Measurements from ENCODE around the gene SLC25A26. TPM values are rescaled to one million over a fixed set of nuclear protein-coding genes. Genes with fewer than 3 reads are reported as not detected.

Gene SLC25A26
- total RNA-seq, 2 donors from 2014 or later: 17.1 to 17.8 TPM

- Histone ChIP-seq H3K9me3 (no peaks in the 10 kb centered on the region), H3K4me3 (no peak overlapping the region), H3K36me3 (peaks cover 29% of the 10 kb centered on the region), H3K9ac (ENCODE audit: low read depth in 2 of 2, low read length in 2 of 2) (no peak overlapping the region), H3K27ac (no peak overlapping the region), H3K4me1 (no peaks in the 10 kb centered on the region), H3K27me3 (no peaks in the 10 kb centered on the region)
- TF ChIP-seq, protein P1, sequence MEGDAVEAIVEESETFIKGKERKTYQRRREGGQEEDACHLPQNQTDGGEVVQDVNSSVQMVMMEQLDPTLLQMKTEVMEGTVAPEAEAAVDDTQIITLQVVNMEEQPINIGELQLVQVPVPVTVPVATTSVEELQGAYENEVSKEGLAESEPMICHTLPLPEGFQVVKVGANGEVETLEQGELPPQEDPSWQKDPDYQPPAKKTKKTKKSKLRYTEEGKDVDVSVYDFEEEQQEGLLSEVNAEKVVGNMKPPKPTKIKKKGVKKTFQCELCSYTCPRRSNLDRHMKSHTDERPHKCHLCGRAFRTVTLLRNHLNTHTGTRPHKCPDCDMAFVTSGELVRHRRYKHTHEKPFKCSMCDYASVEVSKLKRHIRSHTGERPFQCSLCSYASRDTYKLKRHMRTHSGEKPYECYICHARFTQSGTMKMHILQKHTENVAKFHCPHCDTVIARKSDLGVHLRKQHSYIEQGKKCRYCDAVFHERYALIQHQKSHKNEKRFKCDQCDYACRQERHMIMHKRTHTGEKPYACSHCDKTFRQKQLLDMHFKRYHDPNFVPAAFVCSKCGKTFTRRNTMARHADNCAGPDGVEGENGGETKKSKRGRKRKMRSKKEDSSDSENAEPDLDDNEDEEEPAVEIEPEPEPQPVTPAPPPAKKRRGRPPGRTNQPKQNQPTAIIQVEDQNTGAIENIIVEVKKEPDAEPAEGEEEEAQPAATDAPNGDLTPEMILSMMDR (IDR thresholded peaks at IDR 0.05): no peak
- DNase-seq: peak; percentile 1
- intact Hi-C loops (cut with DNase I): no loop called here
Observed at GRCh38 chr3:66385066-66385465, 164.3 kb downstream of the SLC25A26 start.

GRCh38 chr3:66386011-66386924 is 165.5 kb downstream of the SLC25A26 start:
- TF ChIP-seq, protein P1 (IDR thresholded peaks at IDR 0.05): no peak
- Histone ChIP-seq H3K36me3 (peaks cover 19% of the 10 kb centered on the region), H3K27me3 (no peaks in the 10 kb centered on the region), H3K9ac (ENCODE audit: low read depth in 2 of 2, low read length in 2 of 2) (no peak overlapping the region), H3K9me3 (no peaks in the 10 kb centered on the region), H3K4me1 (no peaks in the 10 kb centered on the region), H3K27ac (no peak overlapping the region), H3K4me3 (no peak overlapping the region)
- DNase-seq: peak; percentile 14
- intact Hi-C loops (cut with DNase I): no loop called here

DNA sequence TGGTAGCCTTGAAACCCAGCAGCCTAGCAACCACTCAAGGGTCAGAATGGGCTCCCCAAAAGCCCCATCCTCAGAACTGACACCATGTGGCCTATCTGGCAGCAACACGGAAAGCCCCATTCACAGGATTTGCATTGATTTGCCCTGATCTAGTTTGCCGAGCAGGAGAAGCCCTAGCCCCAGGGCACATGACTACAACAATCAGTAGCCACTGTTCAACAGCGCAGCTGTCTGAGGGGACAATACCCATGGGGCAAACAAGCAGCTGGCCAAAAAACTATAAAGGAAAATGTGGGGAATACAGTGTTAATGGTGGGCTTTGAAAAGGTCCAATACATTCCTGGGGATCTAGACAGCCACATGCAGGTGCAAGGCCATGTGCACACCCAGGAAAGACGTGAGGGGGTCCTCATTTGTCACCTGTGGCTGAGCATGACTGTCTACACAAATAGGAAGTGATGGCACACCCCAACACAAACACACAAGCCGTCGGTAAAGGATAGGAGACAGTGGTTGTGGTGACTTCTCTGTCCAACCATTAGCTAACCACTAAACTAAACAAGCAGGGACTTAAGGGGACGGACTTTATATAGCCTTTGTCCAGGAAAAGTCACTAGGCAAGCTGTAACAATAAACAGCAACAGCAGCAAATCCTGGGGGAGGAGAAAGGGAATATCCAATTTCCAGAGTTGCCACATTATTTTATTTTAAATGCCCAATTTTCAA is 166.3 kb downstream of the SLC25A26 start:
- Histone ChIP-seq H3K27me3 (no peaks in the 10 kb centered on the region), H3K9ac (ENCODE audit: low read depth in 2 of 2, low read length in 2 of 2) (no peak overlapping the region), H3K27ac (no peak overlapping the region), H3K9me3 (no peaks in the 10 kb centered on the region), H3K36me3 (peaks cover 11% of the 10 kb centered on the region), H3K4me3 (no peak overlapping the region), H3K4me1 (no peaks in the 10 kb centered on the region)
- TF ChIP-seq, protein P1 (IDR thresholded peaks at IDR 0.05): no peak
- intact Hi-C loops (cut with DNase I): no loop called here
- DNase-seq: peak; percentile 8

DNA sequence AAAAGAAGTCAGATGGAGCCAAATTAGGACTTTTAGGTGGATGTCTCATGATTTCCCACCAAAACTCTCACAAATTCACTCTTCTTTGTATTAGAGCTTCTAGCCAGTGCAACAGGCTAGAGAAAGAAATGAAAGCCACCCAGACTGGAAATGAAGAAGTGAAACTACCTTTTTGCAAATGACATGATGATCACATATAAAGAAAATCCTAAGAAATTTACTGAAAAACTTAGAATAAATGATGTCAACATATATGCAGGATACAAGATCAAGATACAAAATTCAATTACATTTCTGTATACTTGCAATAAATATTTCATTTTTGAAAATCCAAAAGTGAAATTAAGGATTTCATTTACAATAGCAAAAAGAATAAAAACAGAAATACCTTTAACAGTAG is 169.2 kb downstream of the SLC25A26 start:
- DNase-seq: no peak
- Histone ChIP-seq H3K4me3 (no peak overlapping the region), H3K27ac (no peak overlapping the region)

DNA sequence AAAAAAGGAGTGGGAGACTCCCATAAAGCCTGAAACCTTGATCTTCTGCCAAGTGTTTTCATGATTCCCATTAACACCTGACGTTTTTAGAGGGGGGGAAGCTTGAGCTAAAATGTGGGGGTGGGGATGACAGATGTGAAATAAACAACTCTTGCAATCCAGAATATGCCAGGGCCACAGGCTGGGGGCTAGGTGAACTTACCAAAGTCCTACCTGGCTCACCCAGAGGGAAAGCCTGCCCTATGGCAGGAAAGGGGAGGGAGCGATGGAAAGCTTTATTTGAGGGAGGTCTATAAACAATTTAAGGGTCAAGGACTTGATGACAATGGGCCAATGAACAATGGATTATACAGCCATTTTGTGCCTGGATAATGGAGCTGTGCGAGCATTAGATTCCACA is 171.7 kb downstream of the SLC25A26 start:
- no peaks in the 10 kb centered on the region for H3K27me3 ChIP-seq
- H3K4me3 ChIP-seq: no peak overlapping the region
- no peak for DNase-seq
- TF ChIP-seq, protein P1 (IDR thresholded peaks at IDR 0.05): no peak
- no peaks in the 10 kb centered on the region for H3K4me1 ChIP-seq
- no peak overlapping the region for H3K27ac ChIP-seq
- intact Hi-C loops (cut with DNase I): no loop called here
- peaks cover 8% of the 10 kb centered on the region for H3K36me3 ChIP-seq
- no peaks in the 10 kb centered on the region for H3K9me3 ChIP-seq
- H3K9ac ChIP-seq (ENCODE audit: low read depth in 2 of 2, low read length in 2 of 2): no peak overlapping the region

More for the DNA sequence above, 169.2 kb downstream of the SLC25A26 start:
- no peaks in the 10 kb centered on the region for H3K4me1 ChIP-seq
- intact Hi-C loops (cut with DNase I): no loop called here
- no peaks in the 10 kb centered on the region for H3K27me3 ChIP-seq
- no peak overlapping the region for H3K9ac ChIP-seq (ENCODE audit: low read depth in 2 of 2, low read length in 2 of 2)
- H3K36me3 ChIP-seq: no peaks in the 10 kb centered on the region
- TF ChIP-seq, protein P1 (IDR thresholded peaks at IDR 0.05): no peak
- H3K9me3 ChIP-seq: no peaks in the 10 kb centered on the region

Data from colonic mucosa (tissue), 4 donors.